Activated CD8-positive, alpha-beta memory T cell treated with anti-CD3 and anti-CD28 coated beads for 24 hours (primary cell): ENCODE measurements around the gene NPHP1.
"Not testable (repeated sequence)": the region's sequence is repeated elsewhere in the genome, so short reads cannot be mapped to it uniquely, and the experiment has no call there.

ENCODE experiments used
- DNase-seq: peaks from one replicate; pipeline ENCODE4 v3.0.0-alpha.2; 2020

Gene NPHP1

DNA sequence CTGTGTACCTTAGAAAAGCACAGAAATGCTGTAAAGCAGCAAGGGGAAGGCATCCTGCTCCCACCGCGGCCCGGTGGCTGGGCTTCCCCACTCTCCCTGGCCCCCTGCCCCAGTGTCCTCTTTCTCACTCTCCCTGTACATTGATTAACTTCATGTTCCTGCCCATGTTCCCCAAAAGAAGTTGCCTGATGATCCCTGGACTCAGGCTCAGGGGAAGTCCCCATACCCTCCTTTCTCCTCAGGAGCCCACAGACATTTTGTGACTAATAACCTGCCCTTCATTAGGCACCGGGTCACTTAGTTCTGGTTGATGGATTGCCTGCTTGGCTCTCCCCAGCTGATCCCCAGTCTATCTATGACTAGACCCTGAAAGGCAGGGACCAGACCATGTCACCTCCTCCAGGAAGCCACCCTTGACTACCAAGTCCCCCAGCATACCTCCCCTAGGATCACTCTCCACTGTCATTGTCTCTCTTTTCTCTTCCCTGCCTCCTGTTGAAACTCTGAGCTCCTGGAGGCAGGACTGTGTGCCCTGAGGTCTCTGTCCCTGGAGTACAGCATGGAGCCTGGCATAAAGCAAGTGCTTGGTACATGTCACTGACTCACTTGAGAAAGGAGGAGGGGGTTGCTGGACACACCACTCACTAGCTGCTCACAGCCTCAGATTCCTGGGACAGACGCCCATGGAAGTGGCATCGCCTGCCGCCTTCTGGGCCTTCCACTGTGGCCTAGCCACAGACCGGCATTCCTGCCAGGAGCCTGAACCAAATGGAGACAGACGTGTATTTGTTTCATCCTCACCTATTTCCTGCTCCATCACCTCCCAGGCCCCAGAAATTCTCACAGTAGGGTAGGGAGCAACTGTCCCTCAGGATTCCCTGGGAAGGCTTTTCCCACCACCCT is 102.7 kb downstream of the NPHP1 start:
- DNase-seq: no peak

DNA sequence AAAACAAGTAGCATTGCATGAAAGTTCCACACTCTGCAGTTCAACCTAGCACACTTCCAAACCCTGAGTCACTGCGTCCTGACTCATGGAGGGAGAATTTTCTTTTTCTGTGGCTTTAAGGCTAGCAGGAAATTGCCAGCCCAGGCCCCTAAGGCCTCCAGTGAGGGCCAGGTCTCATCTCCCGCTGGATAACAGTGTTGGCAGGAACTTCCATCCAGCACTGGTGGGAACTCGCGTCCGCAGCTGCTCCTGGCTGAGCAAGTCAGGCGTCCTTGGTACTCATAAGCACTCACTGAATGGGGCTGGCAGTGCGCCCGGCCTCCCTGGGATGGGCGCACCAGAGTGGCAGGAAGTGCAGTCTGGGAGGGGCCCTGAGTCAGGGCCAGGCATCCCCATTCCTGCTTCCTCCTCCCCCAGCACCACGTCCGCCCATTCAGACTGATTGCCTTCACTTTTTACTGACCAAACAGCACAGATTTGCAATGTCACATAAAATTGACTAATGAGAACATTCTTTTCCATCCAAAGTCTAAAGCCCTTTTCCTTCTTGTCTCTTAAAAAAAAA is 103.5 kb downstream of the NPHP1 start:
- peak; percentile 52 for DNase-seq

DNA sequence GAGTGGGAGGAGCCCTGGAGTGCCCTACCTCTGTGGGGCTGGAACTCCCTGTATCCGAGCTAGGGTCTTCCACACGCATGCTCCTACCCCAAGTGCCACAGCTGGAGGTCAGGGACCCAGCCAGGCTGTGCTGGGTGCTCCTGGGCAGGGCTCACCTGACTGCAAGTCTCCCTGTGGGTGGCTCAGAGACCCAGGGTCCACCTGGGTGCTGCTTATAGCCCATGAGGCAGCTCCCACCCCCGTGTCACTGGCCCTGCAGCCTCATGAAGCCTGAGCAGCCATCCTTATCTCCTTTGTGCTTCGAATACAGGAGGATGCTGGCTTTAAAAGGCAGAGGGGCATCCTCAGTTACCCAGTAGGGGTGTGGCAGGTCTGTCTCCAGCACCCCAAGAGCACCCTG is 103.9 kb downstream of the NPHP1 start:
- not testable (repeated sequence) for DNase-seq

DNA sequence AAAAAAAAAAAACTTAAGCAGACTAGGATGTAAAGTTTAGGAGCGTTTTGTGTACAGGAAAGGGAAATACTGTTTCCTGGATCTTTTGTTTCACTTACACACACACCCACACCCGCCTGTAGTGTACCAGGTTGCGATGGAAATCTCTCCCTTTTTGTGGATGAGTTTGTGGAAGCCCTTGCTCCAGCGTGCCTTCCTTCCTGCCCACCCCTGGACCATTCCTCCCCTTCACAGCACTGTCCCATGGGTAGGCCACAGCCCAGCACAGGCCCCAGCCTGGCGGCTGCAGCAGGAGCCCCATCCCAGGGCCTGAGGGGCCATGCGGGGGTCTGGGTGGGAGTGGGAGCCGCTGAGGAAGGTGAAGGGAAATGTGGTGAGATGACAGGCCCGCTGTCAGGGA is 104.3 kb downstream of the NPHP1 start:
- no peak for DNase-seq

DNA sequence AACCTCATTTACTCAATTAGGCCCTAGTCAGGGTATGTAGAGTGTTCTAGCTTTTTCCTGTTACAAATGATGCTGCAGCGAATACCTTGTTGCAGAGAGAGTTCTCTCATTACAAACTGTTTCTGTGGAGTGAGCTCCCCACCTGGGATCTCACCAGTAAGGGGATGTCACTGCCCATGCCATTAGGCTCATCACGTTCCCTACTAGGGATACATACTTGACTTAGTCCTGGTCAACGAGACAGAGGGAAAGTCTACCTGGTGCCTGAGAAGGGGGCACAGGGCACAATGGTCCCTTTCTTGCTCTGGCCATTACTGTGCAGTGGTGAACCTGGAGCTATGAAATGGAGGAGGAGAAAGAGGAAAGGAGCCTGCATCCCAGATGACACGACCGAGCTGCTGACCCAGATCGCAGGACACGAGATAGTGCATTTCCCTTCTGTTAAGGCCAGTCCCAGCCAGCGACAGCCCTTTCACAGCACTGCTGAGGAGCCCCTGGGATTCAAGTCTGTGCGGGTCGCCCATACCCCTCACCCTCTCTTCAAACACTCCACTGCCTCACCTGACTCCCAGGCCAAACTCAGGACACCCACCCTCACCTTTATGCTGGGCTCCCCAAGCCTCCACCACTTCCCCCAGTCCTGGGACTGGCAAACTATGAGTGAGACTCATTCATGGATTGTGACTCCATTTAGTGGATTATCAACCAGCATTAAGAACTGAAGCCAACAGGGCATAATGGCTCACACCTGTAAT is 105.2 kb downstream of the NPHP1 start:
- no peak for DNase-seq

DNA sequence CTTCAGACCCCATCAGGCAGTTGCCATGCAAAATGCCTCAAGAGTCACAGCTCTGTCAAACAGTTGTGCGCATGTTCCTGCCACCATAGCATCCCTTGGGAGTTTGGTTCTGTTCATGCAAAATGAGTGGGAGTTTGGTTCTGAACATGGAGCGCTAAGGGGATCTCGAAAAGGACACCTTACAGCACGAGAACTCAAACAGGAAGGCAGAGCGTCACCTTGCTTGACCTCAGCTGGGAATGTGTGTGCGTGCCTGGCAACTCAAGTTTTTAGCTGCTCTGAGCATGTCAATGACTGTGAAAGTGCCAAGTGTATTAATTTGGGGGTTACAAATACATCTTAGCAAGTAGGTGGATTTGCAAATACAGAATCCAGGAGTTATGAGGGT is 105.8 kb downstream of the NPHP1 start:
- DNase-seq: no peak

DNA sequence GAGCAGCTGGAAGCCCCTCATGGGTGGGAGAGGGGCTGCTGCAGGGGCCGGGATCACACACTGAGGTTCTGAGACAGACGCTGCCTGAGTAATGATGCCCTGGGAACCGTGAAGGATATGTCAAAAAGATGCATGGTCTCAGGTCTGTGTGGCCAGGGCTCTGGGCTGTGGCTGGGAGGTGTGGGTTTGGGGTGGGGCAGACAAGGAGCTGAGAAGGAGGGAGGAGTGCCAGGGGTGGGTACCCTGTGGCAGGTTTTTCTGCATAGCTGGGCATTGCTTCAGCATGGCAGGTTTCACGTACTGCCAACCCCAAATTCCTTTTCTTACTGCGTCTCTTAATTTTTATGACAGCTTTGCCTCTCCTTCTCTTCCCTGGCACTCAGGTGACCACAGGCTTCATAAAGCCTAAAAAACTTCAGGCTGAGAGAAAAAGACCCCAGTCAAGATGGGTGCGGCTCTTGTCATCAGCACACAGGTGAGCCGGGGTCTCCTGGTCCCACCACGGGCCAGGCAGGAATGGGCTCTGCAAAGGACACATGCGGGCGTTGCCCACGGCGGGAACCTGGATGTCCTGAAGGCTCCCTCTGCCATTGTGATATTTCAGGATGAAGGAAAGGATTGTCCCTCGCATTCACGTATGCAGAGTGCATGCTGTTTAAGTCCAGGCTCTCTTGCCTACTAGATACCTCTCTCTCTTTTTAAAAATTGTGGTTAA is 107.2 kb downstream of the NPHP1 start:
- no peak for DNase-seq

DNA sequence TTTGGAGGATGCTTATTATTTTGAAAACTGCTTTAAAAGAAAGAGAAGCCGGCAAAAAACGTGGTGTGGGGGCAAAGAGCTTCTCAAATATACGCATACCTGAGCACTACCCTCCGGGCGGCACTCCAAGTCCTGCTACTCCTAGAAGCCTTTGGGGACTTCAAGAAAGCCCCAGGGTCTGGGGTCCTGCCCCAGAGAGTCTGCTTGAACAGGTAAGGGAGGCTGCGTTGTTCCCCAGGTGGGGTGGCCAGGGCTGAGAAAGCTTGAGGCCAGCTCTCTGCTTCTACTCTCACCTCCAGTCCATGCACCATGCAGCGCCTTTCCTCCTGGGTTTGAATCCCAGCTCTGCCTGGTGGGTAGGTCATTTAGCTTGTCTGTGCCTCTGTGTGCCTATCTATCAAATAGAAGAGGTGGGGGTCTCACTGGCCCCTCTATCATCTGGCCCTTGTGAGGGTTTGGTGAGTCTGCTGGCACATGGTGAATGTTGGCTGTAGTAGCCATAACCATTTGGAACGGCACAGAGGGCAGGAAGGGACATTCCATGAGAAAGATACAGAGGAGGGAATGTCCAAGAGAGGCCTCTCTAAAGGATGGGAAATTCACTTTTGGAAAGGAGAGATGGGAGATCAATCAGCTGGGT is 108.7 kb downstream of the NPHP1 start:
- DNase-seq: no peak

DNA sequence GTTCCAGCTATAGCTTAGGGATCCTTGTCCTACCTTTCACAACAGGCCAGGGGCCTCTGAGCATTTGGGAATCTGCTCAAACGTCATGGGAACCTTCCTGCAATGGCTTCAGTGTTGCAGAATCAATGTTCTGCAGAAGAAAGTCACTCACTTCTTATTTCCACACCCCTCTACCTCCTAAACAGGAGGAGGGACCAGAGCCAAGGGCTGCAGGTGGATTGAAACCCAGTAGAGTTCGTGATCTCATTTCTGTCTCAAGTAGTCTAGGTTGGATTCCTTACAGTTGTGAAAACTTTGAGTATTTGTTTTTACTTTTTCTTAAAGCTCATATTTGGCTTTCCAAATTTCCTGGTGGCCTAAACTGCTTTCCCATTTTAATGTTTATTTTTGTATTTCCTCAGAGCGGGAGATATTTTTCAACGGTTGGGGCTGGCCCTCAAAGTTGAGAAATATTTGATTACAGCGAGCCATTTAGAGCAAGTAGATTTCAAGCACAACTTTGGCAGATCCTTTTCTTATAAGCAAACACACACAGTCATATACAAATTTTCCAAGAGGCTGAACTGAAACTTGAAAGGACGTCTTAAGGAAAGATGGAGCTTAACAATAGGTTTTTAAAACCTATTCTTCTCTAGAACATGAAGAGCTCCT is 109.8 kb downstream of the NPHP1 start:
- DNase-seq: not testable (repeated sequence)

DNA sequence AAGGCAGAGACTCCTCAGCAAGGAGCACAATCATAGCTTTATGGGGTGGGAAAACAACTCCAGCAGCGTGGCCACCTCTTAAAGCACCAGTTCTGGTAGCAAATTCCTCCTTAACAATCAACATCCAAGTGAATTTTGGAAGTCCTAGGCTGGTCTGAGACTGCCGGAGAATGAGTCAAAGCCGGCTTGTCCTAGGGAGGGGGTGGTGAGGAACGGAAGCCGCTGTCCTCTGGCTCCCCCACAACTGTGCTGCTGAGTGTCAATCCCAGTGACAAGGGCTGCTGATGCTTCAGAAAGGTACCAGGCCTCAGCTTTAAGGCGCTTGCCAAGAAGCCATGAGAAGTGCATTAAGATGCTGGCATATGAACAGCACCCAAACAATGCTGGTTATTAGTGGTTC is 110.9 kb downstream of the NPHP1 start:
- DNase-seq: not testable (repeated sequence)

DNA sequence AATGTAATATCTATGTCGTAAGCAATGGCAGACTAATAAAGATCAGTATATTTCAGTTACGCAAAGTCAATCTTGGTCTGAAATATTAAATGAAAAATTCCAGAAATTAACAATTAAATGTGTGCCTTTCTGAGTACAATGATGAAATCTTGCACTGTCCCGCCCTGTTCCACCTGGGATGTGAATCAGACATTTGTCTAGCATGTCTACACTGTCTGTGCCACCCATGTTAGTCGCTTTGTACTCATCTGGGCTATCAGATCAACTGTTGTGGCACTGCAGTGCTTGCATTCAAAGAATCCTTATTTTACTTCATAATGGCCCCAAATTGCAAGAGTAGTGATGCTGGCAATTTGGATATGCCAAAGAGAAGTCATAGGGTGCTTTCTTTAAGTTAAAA is 114.6 kb downstream of the NPHP1 start:
- not testable (repeated sequence) for DNase-seq

DNA sequence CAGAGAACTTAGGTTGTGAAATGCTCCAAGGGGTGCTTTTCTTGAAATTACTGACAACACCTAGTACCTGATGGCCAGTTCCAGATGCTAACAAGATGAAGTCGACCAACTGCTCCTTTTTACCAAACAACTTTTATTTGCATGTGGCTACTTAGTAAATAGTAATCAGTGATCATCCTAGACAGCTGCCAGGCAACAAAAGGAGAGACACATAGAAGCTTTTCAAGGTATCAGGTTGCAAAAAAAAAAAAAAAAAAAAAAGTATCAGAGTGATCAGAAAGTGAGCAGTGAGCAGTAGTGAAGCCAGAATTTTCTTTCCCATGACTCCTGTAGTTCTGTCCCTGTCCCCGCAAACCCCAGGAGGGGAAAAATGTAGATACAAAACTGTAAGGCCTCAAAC is 121.1 kb downstream of the NPHP1 start:
- not testable (repeated sequence) for DNase-seq

DNA sequence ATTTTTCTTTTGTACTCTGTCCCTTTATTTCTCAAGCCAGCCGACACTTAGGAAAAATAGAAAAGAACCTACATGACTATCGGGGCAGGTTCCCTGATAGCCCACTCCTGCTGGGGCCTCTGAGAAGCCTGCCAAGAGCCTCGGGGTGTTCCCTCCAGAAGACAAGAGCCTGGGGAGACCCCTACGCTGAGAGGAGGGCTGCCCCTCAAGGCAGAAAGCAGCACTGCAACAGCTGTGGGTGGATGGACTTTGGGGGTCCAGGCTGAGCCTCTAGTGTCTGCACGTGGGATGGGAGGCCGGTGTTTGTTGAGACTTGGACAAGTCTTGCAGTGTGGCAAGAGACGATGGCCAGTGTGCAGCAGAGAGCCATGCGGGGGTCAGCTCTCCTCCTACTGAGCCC is 121.7 kb downstream of the NPHP1 start:
- DNase-seq: not testable (repeated sequence)

DNA sequence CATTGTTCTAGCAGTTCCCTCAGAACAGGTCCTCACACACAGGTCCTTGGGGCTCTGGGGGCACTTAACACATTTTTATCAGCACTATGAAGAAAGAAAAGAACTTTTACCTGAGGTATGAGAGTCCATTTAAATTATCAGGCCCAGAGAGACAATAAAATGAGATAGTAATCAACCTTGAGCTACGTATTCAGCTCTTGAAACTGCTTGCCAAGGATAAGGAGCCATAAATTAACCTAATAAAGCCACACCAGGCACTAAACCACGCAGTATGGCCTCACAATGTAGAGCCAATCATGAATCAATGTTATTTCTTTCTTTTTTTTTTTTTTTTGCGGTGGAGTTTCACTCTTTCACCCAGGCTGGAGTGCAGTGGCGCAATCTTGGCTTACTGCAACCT is 126.7 kb downstream of the NPHP1 start:
- not testable (repeated sequence) for DNase-seq

DNA sequence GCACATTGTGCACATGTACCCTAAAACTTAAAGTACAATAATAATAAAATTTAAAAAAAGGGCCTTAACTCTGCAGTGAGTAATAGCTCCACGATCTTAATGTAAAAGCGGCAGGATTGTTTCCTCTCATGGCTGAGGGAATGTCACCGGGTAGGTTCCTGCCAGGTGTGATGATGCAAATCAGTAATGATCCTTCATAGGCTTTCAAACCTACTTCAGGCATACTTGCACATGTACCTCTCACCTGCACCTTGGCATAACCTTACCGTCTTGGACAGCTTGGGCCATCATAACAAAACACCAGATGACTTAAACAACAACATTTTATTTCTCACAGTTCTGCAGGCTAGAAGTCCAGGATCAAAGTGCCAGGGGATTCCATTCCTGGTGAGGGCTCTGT is 128.9 kb downstream of the NPHP1 start:
- not testable (repeated sequence) for DNase-seq
